HG02870 (cell line): ENCODE results near the gene KCNJ6.
"Not testable (repeated sequence)": the region's sequence is repeated elsewhere in the genome, so short reads cannot be mapped to it uniquely, and the experiment has no call there.

Experiments
- ATAC-seq: cut with Tn5 transposase; IDR thresholded peaks from one replicate; pipeline ENCODE4 v1.9.1; 2021; ENCODE audit warnings: mild to moderate bottlenecking, moderate library complexity; ENCODE audit not compliant: unreplicated experiment

Gene KCNJ6, protein sequence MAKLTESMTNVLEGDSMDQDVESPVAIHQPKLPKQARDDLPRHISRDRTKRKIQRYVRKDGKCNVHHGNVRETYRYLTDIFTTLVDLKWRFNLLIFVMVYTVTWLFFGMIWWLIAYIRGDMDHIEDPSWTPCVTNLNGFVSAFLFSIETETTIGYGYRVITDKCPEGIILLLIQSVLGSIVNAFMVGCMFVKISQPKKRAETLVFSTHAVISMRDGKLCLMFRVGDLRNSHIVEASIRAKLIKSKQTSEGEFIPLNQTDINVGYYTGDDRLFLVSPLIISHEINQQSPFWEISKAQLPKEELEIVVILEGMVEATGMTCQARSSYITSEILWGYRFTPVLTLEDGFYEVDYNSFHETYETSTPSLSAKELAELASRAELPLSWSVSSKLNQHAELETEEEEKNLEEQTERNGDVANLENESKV

DNA sequence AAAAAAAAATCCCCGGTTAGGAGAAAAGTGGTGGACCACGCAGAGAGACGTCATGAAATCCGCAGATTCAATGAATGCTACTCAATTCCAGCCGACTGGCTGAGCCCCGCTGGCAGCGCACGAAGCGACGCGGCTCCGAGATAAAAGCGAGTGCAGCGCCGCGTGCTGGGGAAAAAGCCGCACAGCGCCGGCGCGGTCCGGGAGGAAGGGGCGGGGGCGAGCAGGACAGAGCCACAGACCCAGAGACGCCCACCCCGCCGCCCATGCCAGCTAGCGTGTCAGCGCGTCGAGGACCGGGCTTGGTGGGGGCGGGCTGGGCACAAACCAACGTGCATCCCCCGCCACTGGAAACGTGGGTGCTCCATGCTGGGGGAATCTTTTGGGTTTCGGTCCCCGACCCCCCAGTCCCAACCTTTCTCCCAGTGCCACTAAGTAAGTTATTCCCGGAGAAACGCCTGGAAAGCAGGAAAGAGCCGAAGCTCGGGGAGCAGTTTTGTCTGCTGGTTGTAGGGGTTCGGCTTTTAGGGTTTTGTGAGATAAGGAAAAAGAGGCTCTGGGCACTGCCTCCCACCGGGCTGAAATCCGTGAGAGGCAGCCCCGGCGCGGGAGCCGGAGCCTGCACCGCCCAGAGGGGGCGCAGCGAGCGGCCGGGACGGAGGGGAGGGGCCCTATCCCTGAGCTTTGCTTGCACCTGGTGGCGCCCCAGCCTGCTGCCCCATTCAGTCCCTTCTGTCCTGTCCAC is at the start of gene KCNJ6:
TSS of gene KCNJ6 (minus strand) at position 148 of the 742 bp plus-strand sequence. CDS start 75,775 bp downstream, outside the sequence.
- ATAC-seq = no peak

DNA sequence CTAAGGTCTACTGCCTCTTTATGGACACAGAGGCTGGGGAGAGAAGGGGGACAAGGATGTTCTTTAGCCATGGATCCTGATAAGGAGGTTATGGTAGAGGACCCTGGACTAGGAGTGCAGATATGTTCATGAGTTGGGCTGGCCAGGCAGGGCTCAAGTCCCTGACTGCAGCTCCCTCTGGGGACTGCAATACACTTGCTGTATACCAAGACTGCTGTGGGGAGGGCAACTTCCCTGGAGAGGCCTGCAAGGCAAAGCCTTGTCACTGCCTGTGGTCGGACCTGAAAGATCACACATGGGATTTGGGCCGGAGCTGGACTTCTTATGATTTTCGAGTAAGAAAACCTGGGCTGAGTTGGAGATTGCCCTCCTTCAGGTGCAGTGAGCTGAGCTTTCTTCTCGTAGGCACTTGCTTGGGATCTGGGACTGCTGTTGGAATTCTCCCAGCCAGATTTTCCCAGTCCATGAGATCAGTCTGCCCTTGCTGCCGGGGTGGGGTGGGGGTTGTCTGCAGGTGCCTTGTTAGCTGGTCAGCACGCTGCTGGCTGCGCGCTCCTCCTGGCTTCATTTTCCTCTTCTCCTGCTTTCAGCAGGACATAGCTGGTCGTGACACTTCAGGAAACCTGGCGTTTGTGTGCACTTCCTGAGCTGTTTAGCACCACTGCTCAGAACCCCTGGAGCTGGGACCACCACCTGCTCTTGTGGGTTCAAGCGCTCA is 49.0 kb upstream of the KCNJ6 start:
- no peak for ATAC-seq

DNA sequence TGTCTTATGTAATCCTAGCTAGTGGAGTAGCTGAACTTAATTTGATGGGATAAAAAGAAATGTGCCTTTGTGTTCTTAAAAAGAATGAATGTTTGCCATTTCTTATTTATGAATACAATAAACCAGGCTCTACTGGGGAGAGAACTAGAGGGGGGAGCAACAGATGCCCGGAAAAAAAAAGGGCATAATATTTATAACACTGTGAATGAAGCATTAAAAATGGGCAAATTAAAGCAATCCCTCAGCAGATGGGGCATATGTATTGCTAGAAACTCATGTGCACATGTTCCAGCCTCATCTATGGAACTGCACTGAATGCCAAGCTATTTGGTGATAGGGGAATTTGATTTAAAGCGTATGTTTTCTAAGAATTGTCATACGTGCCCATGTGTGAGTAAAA is 42.3 kb upstream of the KCNJ6 start:
- no peak for ATAC-seq

DNA sequence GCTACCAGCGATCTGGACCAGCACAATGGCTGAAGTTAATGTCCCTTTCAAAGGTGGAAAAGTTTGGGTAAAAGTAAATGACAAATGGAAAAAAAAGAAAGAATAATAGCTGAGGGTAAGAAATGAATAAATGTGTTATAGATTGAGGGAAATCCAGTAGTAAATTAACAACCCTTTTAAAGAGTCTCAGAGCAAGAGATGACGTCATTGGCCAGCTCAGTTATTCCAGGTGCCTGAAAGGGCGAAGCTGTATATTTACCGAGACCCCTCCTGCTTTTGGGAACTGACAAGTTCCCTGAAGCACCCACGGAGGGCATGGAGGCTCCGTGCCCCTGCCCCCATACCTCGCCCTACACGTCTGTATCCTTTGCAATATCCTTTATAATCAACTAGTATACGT is 40.5 kb upstream of the KCNJ6 start:
- no peak for ATAC-seq

DNA sequence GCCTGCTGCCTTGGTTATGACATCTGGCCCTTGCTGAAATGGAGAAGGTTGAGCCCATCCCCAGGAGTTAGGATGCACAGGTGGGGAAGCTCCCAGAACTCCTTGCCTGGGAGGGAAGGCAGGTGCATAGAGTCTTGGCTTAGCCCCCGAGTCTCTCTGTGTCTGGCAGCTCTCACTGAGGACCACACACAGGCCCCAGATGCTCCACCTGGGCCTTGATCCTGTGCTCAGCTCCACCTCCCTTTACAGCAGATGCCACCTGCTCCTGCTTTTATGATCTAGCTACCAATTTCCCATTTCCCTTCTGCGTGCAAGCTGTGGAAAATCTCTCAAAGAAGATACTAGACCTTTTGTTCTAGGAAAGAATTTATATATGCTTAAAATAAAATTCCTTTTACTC is 28.8 kb upstream of the KCNJ6 start:
- no peak for ATAC-seq

DNA sequence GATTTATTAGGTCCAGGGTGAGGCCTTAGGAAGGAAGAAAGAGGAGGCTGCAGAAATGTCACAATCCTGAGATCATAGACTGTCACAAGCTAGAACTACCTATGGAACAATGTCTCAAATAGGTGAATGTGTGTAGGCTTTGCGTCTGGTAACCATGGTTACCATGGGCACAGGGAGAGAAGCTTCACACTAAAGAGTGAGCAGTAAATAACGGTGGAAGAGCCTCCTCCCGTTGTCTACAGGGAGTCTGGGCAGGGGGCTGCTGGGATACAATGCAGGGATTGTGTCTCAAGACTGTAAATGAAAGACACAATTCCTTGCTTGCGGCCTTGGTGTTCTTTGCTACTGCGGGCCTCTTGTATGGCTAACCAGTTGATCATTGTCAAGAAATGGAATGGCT is 28.2 kb upstream of the KCNJ6 start:
- ATAC-seq = no peak

DNA sequence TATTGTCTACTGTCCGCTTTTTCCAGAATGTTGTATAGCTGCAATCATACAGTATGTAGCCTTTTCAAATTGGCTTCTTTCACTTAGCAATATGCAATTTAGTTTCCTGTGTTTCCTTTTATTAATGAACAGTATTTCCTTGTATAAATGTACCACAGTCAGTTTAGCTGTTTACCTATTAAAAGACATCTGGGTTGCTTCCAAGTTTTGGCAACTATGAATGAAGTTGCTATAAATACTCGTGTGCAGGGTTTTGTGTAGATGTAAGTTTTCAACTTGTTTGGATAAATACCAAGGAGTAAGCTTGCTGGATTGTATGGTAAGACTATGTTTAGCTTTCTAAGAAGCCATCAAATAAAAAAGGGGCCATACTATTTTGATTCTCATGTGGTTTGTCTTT is 24.4 kb upstream of the KCNJ6 start:
- no peak for ATAC-seq

DNA sequence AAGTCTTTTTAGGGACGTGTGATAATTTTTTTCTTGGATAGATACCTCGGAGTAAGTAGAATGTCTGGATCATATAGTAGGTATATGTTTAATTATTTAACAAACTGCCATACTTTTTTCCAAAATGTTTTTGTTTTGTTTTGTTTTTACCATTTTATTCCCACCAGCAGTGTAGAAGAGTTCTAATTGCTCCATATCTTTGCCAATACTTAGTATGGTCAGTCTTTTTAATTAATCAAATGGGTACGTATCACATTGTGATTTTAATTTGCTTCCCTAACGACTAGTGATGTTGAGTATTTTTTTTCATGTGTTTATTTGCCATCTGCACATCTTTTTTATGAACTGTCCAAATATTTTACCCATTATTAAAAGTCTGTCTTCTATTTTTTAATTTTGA is 23.6 kb upstream of the KCNJ6 start:
- ATAC-seq = no peak

DNA sequence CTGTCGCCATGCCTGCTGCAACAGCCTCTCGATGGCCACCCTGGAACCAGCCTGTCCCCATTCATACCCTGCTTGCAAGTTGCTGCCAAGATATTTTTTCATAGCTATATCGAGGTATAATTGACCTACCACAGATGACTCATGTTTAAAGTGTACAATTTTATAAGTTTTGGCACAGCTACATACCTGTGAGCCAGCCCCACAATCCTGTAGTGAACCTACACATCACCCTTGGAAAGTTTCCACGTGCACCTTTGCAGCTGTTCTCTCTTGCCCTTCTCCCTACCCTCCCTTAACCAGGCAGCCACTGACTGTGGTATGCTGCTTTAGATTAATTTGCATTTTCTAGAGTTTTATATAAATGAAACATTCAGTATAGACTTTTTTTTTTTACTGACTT is 23.0 kb upstream of the KCNJ6 start:
- ATAC-seq = no peak

DNA sequence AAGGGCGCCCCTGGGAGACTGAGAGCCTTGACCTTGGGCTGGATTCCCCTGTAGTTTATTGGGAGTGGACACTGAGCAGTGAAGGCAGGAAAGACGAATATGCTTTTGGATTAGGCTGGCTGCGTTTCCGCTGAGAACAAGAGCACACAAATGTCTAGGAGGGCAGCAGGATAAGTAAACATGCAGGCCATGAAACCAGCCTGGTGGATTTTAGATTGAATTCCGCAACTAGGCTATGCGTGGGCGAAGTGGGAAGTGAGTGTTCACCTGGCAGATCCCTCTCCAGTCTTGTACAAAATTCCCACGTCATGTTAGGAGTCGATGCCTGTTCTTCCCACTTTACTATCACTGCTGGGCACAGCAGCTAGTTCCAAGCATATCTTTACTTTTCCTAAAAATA is 21.4 kb upstream of the KCNJ6 start:
- ATAC-seq = no peak

DNA sequence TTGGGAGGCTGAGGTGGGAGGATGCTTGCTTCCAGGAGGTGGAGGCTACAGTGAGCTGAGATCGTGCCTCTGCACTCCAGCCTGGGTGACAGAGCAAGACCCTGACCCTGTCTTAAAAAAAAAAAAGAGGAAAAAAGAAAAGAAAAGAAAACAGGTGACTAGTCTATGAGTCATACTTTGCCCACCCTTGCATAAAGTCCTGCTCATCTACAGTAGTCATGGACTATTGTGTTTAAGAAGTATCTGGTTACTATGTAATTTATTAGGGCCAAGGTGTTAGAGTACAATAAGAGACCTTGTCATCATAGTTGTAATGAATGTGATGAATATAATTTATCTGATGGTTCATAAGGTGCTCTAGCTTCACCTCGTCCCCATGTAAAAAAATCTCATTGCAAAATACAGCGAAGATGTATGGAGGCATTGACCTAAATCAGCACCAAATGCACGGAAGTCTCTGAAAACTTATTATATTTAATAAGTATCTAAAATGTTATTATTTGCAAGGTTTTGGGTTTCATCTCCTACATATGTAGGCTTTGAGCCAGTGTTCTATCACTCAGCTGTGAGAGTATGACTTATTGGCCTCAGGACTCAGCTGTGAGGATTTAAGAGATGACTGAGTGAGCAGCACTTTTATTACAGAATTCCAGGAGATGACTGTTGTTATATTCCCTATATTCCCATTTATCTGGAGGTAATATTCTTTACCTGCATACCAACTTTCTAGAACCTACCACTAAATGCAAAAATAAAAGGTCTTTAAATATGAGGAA is 19.9 kb upstream of the KCNJ6 start:
- ATAC-seq = no peak

DNA sequence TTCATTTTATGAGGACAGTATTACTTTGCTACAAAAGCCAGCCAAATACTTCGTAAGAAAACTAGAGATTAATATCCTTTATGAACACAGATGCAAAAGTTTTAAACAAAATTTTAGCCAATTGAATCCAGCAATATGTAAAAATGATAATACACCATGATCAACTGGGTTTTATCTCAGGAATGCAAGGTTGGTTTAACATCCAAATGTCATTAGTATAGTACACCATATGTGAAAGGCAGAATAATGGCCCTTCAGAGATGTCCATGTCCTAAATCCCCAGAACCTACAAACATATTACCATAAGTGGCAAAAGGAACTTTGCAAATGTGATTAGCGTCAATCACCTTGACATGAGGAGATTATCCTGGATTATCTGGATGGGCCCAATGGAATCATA is 16.7 kb upstream of the KCNJ6 start:
- no peak for ATAC-seq

DNA sequence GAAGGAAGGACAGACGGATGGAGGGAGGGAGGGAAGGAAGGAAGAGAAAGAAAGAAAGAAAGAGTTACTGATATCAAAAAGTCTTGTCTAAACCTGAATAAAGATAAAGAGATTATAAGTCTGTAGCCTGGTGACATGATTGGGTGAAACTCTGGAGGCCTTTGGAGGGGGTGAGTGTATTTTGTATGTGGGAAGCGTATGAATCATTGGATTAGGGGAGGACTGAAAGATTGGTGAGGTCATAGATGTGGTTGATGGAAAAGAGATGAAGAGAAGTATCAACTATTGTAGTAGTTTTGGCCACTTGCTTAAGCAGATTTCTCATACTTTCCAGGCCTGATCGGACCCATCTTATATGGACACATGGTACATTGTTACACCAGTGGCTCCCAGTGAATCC is 11.5 kb upstream of the KCNJ6 start:
- no peak for ATAC-seq

DNA sequence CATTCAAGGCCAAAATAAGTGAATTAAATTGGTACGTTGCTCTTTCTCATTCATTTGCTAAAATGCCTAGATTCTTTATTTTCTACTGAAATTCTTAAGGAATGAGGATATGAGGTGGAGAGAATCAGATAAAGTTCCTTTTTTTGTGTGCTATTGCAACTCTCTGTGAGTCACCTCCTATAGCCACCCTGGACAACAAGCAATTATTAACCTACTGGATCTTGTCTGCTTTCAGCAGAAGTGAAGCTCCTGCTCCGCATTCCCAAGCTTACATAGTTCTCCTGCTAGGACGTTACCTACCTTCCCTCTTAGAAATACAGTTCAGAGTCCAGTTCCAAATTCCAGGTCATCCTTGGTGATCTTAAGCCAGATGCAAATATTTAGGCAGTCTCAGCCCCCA is 4.8 kb upstream of the KCNJ6 start:
- ATAC-seq = no peak

DNA sequence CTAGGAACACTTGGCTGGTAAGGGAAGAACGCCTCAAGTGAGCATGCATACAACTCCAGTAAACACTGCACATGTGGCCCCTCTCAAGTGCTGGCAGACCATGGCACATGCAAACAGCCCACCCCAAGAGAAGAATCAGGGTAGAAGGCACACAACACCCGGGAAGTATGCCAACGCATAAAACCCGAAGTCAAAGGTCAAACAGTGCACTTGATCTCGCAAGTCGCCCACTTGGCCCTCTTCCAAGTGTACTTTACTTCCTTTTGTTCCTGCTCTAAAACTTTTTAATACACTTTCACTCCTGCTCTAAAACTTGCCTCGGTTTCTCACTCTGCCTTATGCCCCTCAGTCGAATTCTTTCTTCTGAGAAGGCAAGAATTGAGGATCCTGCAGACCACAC is 4.0 kb upstream of the KCNJ6 start:
- ATAC-seq = not testable (repeated sequence)

DNA sequence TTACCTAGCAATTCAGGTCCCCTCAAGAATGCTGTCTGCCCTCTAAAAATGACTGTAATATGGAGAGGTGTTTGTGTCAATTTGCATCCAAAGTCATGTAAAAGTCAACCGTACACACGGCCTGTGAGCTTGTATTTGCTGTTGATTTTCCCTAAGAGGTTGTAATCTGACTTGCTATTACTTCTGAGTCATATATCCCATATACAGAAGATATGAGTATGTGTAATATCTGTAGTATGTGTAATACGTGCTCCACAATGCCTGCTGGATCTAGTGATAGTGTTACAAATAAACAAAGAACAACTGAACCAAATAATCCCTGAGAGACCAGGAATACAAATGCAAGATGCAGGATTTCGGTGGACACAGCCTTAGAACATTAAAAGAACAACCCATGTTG is 1.4 kb upstream of the KCNJ6 start:
- no peak for ATAC-seq

DNA sequence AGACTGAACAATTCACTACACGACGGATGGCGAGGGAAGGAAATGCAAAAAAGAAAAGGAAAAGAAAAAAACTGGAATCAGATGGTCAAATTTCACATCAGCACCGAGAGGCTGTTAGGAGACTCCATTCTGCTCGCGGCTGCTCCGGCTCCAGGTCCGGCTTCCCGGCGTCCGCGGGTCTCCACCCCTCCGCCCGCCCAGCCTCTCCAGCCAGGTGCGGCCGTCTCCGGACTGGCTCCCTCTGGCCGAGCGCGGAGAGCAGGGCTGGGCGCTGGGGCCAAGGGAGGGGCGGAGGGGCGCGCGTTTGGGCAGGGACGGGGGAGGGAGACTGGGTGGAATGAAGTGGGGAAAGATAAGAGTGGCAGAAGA is 332 bp downstream of the KCNJ6 start:
- no peak for ATAC-seq

DNA sequence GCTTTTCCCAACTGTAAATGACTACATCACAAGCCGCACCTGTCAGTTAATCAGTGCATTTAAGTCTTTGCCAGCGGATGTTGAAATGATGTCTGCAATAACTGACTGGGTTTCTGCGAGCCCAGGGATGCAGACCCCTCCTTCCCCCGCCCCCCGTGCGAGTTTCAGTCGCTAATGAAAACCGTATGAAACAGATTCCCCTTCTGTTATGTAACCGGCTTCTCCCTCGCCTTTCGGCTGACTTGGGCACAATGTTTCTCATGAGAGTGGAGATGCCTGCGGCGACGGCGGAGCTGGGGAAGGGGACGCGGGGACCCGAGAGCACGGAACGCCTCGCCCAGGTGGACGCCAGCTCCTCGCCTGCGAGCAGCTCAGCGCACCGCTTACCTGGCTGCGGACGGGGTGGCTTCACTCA is 753 bp downstream of the KCNJ6 start:
- ATAC-seq = no peak

DNA sequence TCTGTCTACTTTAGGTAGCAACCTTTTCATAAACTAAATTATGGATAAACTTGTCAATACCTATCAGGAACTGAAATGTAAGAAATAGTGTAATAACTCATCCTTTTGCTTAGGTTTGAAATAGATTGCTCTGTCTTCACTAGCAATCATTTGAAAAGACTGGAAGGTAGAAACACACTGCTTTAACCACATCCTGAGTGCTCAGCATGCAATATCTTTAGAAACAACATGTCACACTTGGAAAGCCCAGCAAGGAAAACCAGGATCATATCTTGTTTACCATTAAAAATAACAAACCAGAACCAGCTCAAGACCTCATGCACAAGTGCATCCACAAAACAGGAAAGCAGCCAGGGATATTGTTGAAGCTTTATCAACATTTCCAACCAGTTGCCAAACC is 3.6 kb downstream of the KCNJ6 start:
- ATAC-seq = no peak

DNA sequence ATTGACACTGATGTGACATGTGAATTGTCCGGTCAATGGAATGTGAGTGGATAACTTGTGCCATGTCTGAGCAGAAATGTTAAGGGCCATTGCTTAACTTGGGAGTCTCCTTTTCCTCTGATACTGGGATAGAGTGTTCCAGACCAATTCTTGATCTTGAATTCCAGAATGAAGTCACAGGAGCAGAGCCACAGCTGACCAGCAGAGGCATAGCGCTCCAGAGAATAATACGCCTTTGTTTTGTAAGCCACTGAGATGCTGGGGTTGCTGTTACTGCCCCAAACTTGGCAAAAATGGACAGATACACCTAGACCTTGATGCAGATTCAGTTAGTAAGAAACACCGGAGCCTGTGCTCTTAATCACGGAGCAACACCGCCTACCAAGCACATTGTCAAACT is 6.3 kb downstream of the KCNJ6 start:
- ATAC-seq = no peak

DNA sequence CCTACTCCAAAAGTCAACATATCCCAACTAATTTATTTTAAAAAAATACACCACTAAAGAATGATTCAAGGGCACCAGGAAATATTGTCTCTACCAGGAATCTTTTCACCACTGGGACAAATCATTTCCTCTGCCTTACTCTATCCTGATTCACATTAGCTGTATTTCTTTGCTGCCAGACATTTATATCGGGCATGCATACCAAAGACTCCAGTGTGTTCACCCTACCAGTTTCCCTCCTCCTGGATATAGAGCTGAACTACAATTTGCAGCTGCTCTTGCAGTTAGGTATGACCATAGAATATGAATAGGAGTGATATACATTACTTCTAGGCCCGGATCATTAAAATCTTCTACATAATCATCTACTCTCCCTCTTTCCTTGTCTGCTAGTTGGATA is 7.6 kb downstream of the KCNJ6 start:
- no peak for ATAC-seq
